Panc1 (cell line): ENCODE data around the gene CD83. TPM values are rescaled to one million over a fixed set of nuclear protein-coding genes. Genes with fewer than 3 reads are reported as not detected.

ENCODE experiments used
- ATAC-seq: fragments of 200-7000 bp; cut with Tn5 transposase; 2 replicates; pipeline ENCODE4 v1.9.1; 2020; ENCODE audit warnings: mild to moderate bottlenecking, moderate library complexity
- BruUV-seq: library from RNA; stranded (reverse); fragments of 400-500 nt; replicated peaks from 2 replicates; lab custom pipeline; 2021; lab: Mats Ljungman, UMichigan
- CTCF ChIA-PET: fragments of 300-600 bp; sonication (Branson Sonifier 250); formaldehyde crosslinking; loops from one replicate; lab custom pipeline; 2022; ENCODE audit warnings: antibody characterized with exemption; lab: Charles Lee
- POLR2A ChIA-PET: fragments of 300-600 bp; sonication (Branson Sonifier 250); formaldehyde crosslinking; loops from one replicate; lab custom pipeline; 2022; ENCODE audit warnings: antibody characterized with exemption; lab: Charles Lee
- DNase-seq: peaks from one replicate; pipeline ENCODE4 v3.0.0-alpha.2; 2010; ENCODE audit warnings: low read depth, low spot score
- H3K27ac ChIP-seq: 2 replicates; pipeline ENCODE4 v1.5.1; 2011; ENCODE audit warnings: mild to moderate bottlenecking, low read length, inconsistent platforms
- H3K27me3 ChIP-seq: fragments of 200-500 bp; sonication (Bioruptor generic); 2 replicates; pipeline ENCODE4 v1.6.0; 2014; ENCODE audit warnings: low read length, inconsistent platforms; ENCODE audit not compliant: control insufficient read depth, insufficient read depth
- H3K36me3 ChIP-seq: fragments of 200-500 bp; sonication (Bioruptor generic); 2 replicates; pipeline ENCODE4 v1.5.1; 2014; ENCODE audit warnings: inconsistent platforms, mild to moderate bottlenecking, low read length, moderate library complexity; ENCODE audit not compliant: control insufficient read depth, insufficient read depth
- H3K4me1 ChIP-seq: 2 replicates; pipeline ENCODE4 v1.5.1; 2011; ENCODE audit warnings: inconsistent platforms, mild to moderate bottlenecking, low read length, moderate library complexity; ENCODE audit not compliant: control insufficient read depth, insufficient read depth
- H3K4me3 ChIP-seq, 2 experiments: 2 replicates each; pipeline ENCODE4 v1.5.1; 2011 to 2012; ENCODE audit warnings: low read depth in 2 of 2, low read length in 2 of 2, mild to moderate bottlenecking in 2 of 2, inconsistent platforms in 1 of 2, moderate library complexity in 1 of 2
- H3K9me3 ChIP-seq: fragments of 200-500 bp; sonication (Bioruptor generic); 2 replicates; pipeline ENCODE4 v1.5.1; 2014; ENCODE audit warnings: low read depth, mild to moderate bottlenecking, inconsistent platforms, low read length, moderate library complexity; ENCODE audit not compliant: control insufficient read depth, insufficient read depth
- CTCF ChIP-seq: fragments of 450-650 bp; IDR thresholded peaks from 2 replicates; pipeline ENCODE4 v1.5.1; 2017; ENCODE audit warnings: mild to moderate bottlenecking
- POLR2AphosphoS5 ChIP-seq: IDR thresholded peaks from 2 replicates; pipeline ENCODE4 v1.6.1; 2012; ENCODE audit warnings: mild to moderate bottlenecking, low read depth, low read length, moderate library complexity
- REST ChIP-seq, 2 experiments: IDR thresholded peaks; 2 replicates each; pipeline ENCODE4 v1.6.1; 2011 to 2012; ENCODE audit warnings: low read depth in 2 of 2, control low read depth in 1 of 2, low read length in 1 of 2, mild to moderate bottlenecking in 1 of 2, moderate library complexity in 1 of 2; ENCODE audit not compliant: insufficient read depth in 1 of 2
- SIN3A ChIP-seq: IDR thresholded peaks from 2 replicates; pipeline ENCODE4 v1.6.1; 2012; ENCODE audit warnings: low read depth, mild to moderate bottlenecking, low read length, moderate library complexity, borderline replicate concordance; ENCODE audit not compliant: insufficient read depth
- TCF7L2 ChIP-seq: IDR thresholded peaks from 2 replicates; pipeline ENCODE4 v1.6.1; 2011; ENCODE audit warnings: mild to moderate bottlenecking, low read depth, low read length, inconsistent platforms
- in situ Hi-C: cut with HindIII; loops from 2 replicates; pipeline ENCODE4 v1.10.0; 2016; ENCODE audit warnings: low sequenced_read_pairs, low pct_unique_long_range_greater_than_20kb
- intact Hi-C: fragments of 100-400 bp; cut with micrococcal nuclease; formaldehyde crosslinking; loops from one replicate; pipeline ENCODE4 v1.10.0; 2022; ENCODE audit not compliant: unreplicated experiment
- total RNA-seq: library from RNA; stranded (reverse); gene quantifications from one replicate; pipeline ENCODE4 v1.2.1, GENCODE V29; 2021; ENCODE audit not compliant: unreplicated experiment

CD83 gene
- total RNA-seq, 1 experiment from 2014 or later, result 5.3 TPM

- BruUV-seq, result no TSS peak
- POLR2A ChIA-PET, result no interaction called here
These were observed 25.7 kb downstream of the CD83 start for GRCh38 chr6:14143305-14143704.

GRCh38 chr6:14144678-14145113, 27.1 kb downstream of the CD83 start:
- no TSS peak for BruUV-seq
- Histone ChIP-seq H3K4me1 (no peaks in the 10 kb centered on the region), H3K4me3 (no peak overlapping the region), H3K27ac (no peak overlapping the region), H3K27me3 (no peaks in the 10 kb centered on the region; the same call in 1 of the 2 replicates), H3K36me3 (no peaks in the 10 kb centered on the region), H3K9me3 (no peaks in the 10 kb centered on the region)
- ChIA-PET POLR2A (no interaction called here), CTCF (interaction anchor here (0.6 to 0.9 kb wide), 2 partner anchors 15 to 270 kb away, joined by 3 to 5 read pairs; no protein-coding TSS in a partner anchor)
- ATAC-seq (peak; percentile 96), DNase-seq (peak; percentile 53)
- TF ChIP-seq TCF7L2, result no peak
- TF ChIP-seq CTCF, result peak; percentile 97
- in situ Hi-C loops, result no loop called here
- intact Hi-C loops, result loop anchor here (5.0 kb wide), 2 partner anchors 237 to 347 kb away; no protein-coding TSS in a partner anchor

More at GRCh38 chr6:14143305-14143704, 25.7 kb downstream of the CD83 start:
- H3K4me3 ChIP-seq, result no peak overlapping the region
- H3K9me3 ChIP-seq, result no peaks in the 10 kb centered on the region
- H3K27me3 ChIP-seq, result no peaks in the 10 kb centered on the region
- no peak for ATAC-seq
- CTCF ChIA-PET, result no interaction called here
- no peaks in the 10 kb centered on the region for H3K4me1 ChIP-seq
- no peak for DNase-seq
- H3K27ac ChIP-seq, result no peak overlapping the region
- H3K36me3 ChIP-seq, result no peaks in the 10 kb centered on the region
- in situ Hi-C loops (no loop called here), intact Hi-C loops (loop anchor here (5.0 kb wide), 2 partner anchors 236 to 346 kb away; no protein-coding TSS in a partner anchor)
- TF ChIP-seq SIN3A, result no peak
- TF ChIP-seq REST (IDR thresholded peaks at IDR 0.05; ENCODE audit: insufficient read depth in 1 of 2, low read depth in 2 of 2, low read length in 1 of 2), result no peak
- no peak for TF ChIP-seq POLR2AphosphoS5
- no peak for TF ChIP-seq TCF7L2
- TF ChIP-seq CTCF, result no peak
